WTC11 (cell line): ENCODE measurements around the gene VSTM2L. TPM values are rescaled to one million over a fixed set of nuclear protein-coding genes. Genes with fewer than 3 reads are reported as not detected.

Experiments used
- ATAC-seq: fragments of 200-7000 bp; cut with Tn5 transposase; 2 replicates; pipeline ENCODE4 v1.10.0; 2021; ENCODE audit warnings: mild to moderate bottlenecking, moderate library complexity
- CTCF ChIA-PET: fragments of 300-600 bp; sonication (Branson Sonifier 250); formaldehyde crosslinking; loops from one replicate; lab custom pipeline; 2021; ENCODE audit warnings: antibody characterized with exemption; lab: Charles Lee
- POLR2A ChIA-PET: fragments of 350-600 bp; sonication (Branson Sonifier 250); formaldehyde crosslinking; loops from one replicate; lab custom pipeline; 2021; ENCODE audit warnings: antibody characterized with exemption; lab: Charles Lee
- DNase-seq: peaks from one replicate; pipeline ENCODE4 v3.0.0; 2021; ENCODE audit warnings: low spot score
- H3K27ac Mint-ChIP-seq: 2 replicates; pipeline ENCODE4 v1.8.0; 2021; ENCODE audit warnings: mixed read lengths
- H3K27me3 Mint-ChIP-seq: 2 replicates; pipeline ENCODE4 v1.8.0; 2021; ENCODE audit warnings: low read depth, mild to moderate bottlenecking, moderate library complexity, mixed read lengths
- H3K36me3 Mint-ChIP-seq: 2 replicates; pipeline ENCODE4 v1.8.0; 2021; ENCODE audit warnings: mixed read lengths
- H3K4me1 Mint-ChIP-seq: 2 replicates; pipeline ENCODE4 v1.8.0; 2022; ENCODE audit warnings: mixed read lengths
- H3K4me3 Mint-ChIP-seq: 2 replicates; pipeline ENCODE4 v1.8.0; 2021; ENCODE audit warnings: mild to moderate bottlenecking, moderate library complexity, mixed read lengths
- H3K9me3 Mint-ChIP-seq: 2 replicates; pipeline ENCODE4 v1.8.0; 2021; ENCODE audit warnings: mixed read lengths
- CBFB ChIP-seq: sonication (generic); formaldehyde crosslinking; IDR thresholded peaks from 2 replicates; pipeline ENCODE4 v1.8.1; 2022; ENCODE audit warnings: mild to moderate bottlenecking, low read depth, missing genetic modification reagents
- FOXP1 ChIP-seq: sonication (generic); formaldehyde crosslinking; IDR thresholded peaks from 2 replicates; pipeline ENCODE4 v1.8.0; 2022; ENCODE audit warnings: missing genetic modification reagents, mild to moderate bottlenecking, moderate library complexity, borderline replicate concordance
- KAT7 ChIP-seq: sonication (generic); formaldehyde crosslinking; IDR thresholded peaks from 2 replicates; pipeline ENCODE4 v1.8.1; 2023; ENCODE audit warnings: missing genetic modification reagents, mild to moderate bottlenecking, borderline replicate concordance
- MXD4 ChIP-seq: fragments of 250-450 bp; sonication (Bioruptor Pico); IDR thresholded peaks from 2 replicates; pipeline ENCODE4 v1.8.0; 2021; ENCODE audit warnings: mild to moderate bottlenecking, moderate library complexity, borderline replicate concordance
- total RNA-seq: library from RNA; stranded (reverse); gene quantifications from 3 replicates; pipeline ENCODE4 v1.2.3, GENCODE V29; 2021
- TF ChIP-seq, protein P1 (sequence below): fragments of 250-450 bp; sonication (Bioruptor Pico); IDR thresholded peaks from 2 replicates; pipeline ENCODE4 v1.9.0; 2021; ENCODE audit warnings: moderate library complexity, mild to moderate bottlenecking, inconsistent platforms, borderline replicate concordance
- TF ChIP-seq, protein P2 (sequence below): sonication (generic); formaldehyde crosslinking; IDR thresholded peaks from 2 replicates; pipeline ENCODE4 v1.8.0; 2022; ENCODE audit warnings: missing genetic modification reagents
- TF ChIP-seq, protein P3 (sequence below): fragments of 250-450 bp; sonication (Bioruptor Pico); IDR thresholded peaks from 2 replicates; pipeline ENCODE4 v1.9.0; 2021; ENCODE audit warnings: mild to moderate bottlenecking
- TF ChIP-seq, protein P4 (sequence below): sonication (generic); formaldehyde crosslinking; IDR thresholded peaks from 2 replicates; pipeline ENCODE4 v1.8.1; 2022; ENCODE audit warnings: low read depth, mild to moderate bottlenecking, moderate library complexity, missing genetic modification reagents, borderline replicate concordance
- TF ChIP-seq, protein P5 (sequence below): sonication (generic); formaldehyde crosslinking; IDR thresholded peaks from 2 replicates; pipeline ENCODE4 v1.8.1; 2023; ENCODE audit warnings: mild to moderate bottlenecking, missing genetic modification reagents, moderate library complexity
- TF ChIP-seq, protein P6 (sequence below): sonication (generic); formaldehyde crosslinking; IDR thresholded peaks from 2 replicates; pipeline ENCODE4 v1.8.0; 2022; ENCODE audit warnings: mild to moderate bottlenecking, missing genetic modification reagents

The VSTM2L gene
- total RNA-seq, 1 experiment from 2014 or later: 1.9 TPM

DNA sequence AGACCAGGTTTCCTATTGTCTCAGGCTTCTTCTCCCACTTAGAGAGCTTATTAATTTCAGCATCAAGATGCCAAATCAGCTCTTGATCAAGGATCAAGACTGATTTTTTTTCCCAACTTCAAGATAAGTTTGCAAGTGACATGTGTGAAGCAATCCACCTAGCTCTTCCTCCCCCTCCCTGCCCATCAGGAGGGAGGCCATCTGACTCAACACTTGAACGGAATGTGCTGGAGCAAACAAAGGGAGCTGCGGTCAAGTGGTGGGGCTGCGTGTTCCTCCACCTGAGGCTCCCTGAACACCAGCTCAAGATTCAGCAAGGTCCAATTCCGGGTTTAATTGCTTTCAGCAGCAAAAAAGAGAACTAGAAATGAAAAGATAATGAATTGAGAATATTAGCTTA, 91.6 kb downstream of the VSTM2L start:
- H3K27ac Mint-ChIP-seq: 0 out of 2 replicates have a peak overlapping the region, but pooled peaks have one; percentile 35
- no peak; the same call in 1 of the 2 replicates for ATAC-seq
- peaks cover 51% of the 10 kb centered on the region for H3K36me3 Mint-ChIP-seq

More for the DNA sequence above, 91.6 kb downstream of the VSTM2L start:
- H3K27me3 Mint-ChIP-seq: no peaks in the 10 kb centered on the region
- POLR2A ChIA-PET: no interaction called here
- peaks cover 4% of the 10 kb centered on the region; the same call in 1 of the 2 replicates for H3K4me1 Mint-ChIP-seq
- no peak overlapping the region for H3K4me3 Mint-ChIP-seq
- DNase-seq: no peak
- CTCF ChIA-PET: interaction anchor here (1.0 to 4.6 kb wide), 8 partner anchors 11 to 430 kb away, joined by 3 to 32 read pairs (median 6); no protein-coding TSS in a partner anchor
- no peak for TF ChIP-seq FOXP1 (CRISPR knock-in tag)
- TF ChIP-seq, protein P1, sequence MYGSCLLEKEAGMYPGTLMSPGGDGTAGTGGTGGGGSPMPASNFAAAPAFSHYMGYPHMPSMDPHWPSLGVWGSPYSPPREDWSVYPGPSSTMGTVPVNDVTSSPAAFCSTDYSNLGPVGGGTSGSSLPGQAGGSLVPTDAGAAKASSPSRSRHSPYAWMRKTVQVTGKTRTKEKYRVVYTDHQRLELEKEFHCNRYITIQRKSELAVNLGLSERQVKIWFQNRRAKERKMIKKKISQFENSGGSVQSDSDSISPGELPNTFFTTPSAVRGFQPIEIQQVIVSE (CRISPR knock-in tag): no peak
- no peak for TF ChIP-seq KAT7 (CRISPR knock-in tag)
- TF ChIP-seq CBFB (CRISPR knock-in tag): no peak
- TF ChIP-seq, protein P2, sequence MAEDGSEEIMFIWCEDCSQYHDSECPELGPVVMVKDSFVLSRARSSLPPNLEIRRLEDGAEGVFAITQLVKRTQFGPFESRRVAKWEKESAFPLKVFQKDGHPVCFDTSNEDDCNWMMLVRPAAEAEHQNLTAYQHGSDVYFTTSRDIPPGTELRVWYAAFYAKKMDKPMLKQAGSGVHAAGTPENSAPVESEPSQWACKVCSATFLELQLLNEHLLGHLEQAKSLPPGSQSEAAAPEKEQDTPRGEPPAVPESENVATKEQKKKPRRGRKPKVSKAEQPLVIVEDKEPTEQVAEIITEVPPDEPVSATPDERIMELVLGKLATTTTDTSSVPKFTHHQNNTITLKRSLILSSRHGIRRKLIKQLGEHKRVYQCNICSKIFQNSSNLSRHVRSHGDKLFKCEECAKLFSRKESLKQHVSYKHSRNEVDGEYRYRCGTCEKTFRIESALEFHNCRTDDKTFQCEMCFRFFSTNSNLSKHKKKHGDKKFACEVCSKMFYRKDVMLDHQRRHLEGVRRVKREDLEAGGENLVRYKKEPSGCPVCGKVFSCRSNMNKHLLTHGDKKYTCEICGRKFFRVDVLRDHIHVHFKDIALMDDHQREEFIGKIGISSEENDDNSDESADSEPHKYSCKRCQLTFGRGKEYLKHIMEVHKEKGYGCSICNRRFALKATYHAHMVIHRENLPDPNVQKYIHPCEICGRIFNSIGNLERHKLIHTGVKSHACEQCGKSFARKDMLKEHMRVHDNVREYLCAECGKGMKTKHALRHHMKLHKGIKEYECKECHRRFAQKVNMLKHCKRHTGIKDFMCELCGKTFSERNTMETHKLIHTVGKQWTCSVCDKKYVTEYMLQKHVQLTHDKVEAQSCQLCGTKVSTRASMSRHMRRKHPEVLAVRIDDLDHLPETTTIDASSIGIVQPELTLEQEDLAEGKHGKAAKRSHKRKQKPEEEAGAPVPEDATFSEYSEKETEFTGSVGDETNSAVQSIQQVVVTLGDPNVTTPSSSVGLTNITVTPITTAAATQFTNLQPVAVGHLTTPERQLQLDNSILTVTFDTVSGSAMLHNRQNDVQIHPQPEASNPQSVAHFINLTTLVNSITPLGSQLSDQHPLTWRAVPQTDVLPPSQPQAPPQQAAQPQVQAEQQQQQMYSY (CRISPR knock-in tag): no peak
- TF ChIP-seq, protein P3, sequence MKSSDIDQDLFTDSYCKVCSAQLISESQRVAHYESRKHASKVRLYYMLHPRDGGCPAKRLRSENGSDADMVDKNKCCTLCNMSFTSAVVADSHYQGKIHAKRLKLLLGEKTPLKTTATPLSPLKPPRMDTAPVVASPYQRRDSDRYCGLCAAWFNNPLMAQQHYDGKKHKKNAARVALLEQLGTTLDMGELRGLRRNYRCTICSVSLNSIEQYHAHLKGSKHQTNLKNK (CRISPR knock-in tag): no peak
- TF ChIP-seq, protein P4, sequence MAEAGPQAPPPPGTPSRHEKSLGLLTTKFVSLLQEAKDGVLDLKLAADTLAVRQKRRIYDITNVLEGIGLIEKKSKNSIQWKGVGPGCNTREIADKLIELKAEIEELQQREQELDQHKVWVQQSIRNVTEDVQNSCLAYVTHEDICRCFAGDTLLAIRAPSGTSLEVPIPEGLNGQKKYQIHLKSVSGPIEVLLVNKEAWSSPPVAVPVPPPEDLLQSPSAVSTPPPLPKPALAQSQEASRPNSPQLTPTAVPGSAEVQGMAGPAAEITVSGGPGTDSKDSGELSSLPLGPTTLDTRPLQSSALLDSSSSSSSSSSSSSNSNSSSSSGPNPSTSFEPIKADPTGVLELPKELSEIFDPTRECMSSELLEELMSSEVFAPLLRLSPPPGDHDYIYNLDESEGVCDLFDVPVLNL (CRISPR knock-in tag): no peak
- no peak for TF ChIP-seq MXD4 (CRISPR knock-in tag)
- TF ChIP-seq, protein P5, sequence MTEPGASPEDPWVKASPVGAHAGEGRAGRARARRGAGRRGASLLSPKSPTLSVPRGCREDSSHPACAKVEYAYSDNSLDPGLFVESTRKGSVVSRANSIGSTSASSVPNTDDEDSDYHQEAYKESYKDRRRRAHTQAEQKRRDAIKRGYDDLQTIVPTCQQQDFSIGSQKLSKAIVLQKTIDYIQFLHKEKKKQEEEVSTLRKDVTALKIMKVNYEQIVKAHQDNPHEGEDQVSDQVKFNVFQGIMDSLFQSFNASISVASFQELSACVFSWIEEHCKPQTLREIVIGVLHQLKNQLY: no peak
- TF ChIP-seq, protein P6, sequence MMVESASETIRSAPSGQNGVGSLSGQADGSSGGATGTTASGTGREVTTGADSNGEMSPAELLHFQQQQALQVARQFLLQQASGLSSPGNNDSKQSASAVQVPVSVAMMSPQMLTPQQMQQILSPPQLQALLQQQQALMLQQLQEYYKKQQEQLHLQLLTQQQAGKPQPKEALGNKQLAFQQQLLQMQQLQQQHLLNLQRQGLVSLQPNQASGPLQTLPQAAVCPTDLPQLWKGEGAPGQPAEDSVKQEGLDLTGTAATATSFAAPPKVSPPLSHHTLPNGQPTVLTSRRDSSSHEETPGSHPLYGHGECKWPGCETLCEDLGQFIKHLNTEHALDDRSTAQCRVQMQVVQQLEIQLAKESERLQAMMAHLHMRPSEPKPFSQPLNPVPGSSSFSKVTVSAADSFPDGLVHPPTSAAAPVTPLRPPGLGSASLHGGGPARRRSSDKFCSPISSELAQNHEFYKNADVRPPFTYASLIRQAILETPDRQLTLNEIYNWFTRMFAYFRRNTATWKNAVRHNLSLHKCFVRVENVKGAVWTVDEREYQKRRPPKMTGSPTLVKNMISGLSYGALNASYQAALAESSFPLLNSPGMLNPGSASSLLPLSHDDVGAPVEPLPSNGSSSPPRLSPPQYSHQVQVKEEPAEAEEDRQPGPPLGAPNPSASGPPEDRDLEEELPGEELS: no peak
- no peaks in the 10 kb centered on the region for H3K9me3 Mint-ChIP-seq

Other genes starting within 250 kb of the VSTM2L start
- gene CTNNBL1, start 209.1 kb upstream of the VSTM2L start, total RNA-seq: 64.4 to 69.3 TPM (median 64.4 TPM) in 3 replicates
- gene TTI1, start 130.3 kb downstream of the VSTM2L start, total RNA-seq: 42.8 to 43.5 TPM (median 43.4 TPM) in 3 replicates
- gene RPRD1B, start 130.6 kb downstream of the VSTM2L start, total RNA-seq: 21.4 to 25.5 TPM (median 21.5 TPM) in 3 replicates